HG03159 (cell line): ENCODE results near the gene ESRRB.

Experiments used
- ATAC-seq: cut with Tn5 transposase; IDR thresholded peaks from one replicate; pipeline ENCODE4 v1.9.1; 2021; ENCODE audit warnings: mild to moderate bottlenecking, moderate library complexity; ENCODE audit not compliant: unreplicated experiment

The ESRRB gene

DNA sequence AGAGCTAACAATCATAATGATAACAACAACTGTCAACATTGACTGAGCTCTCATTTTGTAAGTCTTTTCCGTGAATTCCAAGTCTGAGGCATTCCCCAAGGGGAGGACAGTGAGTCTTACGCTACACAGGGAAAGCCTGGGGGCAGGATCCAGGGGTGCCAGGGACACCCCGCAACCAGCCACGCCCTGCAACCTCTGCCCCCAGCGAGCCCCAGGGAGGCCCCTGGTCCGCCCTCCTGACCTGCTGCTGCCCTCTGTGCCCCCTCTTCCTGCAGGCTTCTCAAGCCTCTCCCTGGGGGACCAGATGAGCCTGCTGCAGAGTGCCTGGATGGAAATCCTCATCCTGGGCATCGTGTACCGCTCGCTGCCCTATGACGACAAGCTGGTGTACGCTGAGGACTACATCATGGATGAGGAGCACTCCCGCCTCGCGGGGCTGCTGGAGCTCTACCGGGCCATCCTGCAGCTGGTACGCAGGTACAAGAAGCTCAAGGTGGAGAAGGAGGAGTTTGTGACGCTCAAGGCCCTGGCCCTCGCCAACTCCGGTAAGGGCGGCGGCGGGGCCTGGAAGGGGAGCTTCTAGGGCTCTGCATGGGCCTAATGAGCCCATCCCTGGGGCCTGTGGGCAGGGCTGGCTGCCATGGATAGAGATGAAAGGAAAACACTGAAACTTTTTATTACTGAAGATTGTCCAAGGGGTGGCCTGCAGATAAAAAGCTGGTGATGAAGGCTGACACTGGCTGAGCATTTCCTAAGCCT is 115.4 kb downstream of the ESRRB start:
- ATAC-seq = no peak

DNA sequence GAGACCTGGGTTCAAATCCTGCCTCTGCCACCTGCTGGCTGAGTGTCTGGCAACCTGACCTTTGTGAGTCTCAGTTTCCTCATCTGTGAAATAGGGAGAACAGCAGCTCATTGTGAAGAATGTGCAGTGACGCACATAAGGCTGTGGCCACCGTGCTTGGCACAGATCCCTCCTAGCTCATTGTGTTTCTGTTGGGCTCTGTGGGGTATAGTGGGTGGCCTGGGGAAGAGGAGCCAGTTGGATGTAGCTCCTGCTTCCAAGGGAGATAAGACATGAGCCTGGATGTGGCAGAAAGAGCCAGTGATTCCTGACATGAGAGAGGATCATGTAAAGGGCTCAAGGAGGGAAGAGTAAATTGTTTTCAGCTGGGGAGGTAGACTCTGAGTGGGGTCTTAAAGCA is 120.0 kb downstream of the ESRRB start:
- ATAC-seq = no peak

DNA sequence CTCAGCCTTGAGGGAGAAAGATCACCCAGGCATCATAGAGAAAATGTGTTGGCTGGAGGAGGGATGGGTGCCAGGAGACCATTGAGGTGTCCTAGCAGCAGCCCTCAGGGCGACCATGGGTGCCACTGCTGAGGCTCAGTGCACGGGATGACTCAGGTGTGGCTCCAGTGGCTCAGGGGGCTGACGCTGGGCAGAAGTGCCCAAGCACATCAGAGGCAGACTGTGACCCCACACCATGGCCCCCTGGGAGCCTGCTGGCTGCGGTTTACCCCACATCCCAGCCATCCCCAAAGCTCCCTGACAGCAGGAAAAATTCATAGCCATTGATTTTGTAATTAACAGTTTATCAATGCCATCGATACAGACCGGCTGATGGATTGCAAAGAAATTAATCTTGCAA is 120.7 kb downstream of the ESRRB start:
- no peak for ATAC-seq

GRCh38 chr14:76497550-76498462 is 121.9 kb downstream of the ESRRB start:
- no peak for ATAC-seq

- no peak for ATAC-seq
Observed at GRCh38 chr14:76498463-76498935, 122.6 kb downstream of the ESRRB start.

- no peak for ATAC-seq
Observed at GRCh38 chr14:76498976-76499375, 123.0 kb downstream of the ESRRB start.

DNA sequence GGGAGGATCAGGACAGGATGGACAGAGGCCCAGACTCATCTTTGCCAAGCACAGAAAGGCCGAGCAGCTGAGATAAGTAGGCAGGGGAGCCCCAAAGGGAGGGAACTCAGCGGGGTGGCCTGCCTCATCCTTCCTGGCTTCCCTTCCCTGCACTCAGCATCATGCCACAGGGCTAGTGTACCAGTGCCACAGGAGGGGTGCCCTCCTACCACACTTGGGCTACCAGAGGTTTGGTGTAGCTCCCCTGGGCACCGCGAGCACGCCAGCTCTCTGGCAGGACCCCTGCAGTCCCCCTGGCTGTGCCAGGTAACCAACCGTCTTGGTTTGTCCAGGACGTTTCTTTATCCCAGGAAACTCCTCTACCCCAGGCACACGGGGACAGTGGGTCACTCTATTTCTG is 123.5 kb downstream of the ESRRB start:
- ATAC-seq = no peak

DNA sequence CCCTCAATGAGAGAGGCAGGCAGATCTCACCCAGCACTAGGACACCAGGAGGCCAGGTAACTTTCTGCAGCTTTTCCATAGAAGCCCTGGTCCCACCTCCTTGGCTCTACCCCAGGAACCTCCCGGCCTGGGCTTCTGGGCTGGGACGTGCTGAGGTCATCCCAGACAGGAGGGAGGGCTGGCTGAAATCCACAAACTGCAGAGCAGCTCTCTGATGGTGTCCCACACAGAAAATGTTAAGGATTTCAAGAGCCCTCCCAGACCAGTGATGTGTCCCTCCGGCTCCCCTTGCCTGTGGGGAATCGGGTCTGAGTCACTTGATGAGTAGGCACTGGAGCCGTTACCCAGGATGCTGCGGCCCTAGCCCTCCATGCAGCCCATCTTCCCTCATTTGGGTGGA is 124.1 kb downstream of the ESRRB start:
- no peak for ATAC-seq

DNA sequence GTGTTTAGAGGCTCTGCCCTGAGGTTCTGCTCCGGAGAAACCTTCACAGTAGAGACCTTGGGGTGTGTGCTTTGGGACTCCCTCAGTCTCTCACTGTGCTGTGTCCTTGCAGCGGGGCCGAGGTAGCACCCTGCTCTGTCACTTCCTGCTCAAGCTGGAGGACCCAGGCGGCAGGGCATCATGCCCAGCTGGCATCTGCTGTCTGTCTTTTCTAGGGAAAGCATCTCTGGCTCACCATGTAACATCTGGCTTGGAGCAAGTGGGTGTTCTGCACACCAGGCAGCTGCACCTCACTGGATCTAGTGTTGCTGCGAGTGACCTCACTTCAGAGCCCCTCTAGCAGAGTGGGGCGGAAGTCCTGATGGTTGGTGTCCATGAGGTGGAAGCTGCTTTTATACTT is 124.5 kb downstream of the ESRRB start:
- ATAC-seq = no peak

DNA sequence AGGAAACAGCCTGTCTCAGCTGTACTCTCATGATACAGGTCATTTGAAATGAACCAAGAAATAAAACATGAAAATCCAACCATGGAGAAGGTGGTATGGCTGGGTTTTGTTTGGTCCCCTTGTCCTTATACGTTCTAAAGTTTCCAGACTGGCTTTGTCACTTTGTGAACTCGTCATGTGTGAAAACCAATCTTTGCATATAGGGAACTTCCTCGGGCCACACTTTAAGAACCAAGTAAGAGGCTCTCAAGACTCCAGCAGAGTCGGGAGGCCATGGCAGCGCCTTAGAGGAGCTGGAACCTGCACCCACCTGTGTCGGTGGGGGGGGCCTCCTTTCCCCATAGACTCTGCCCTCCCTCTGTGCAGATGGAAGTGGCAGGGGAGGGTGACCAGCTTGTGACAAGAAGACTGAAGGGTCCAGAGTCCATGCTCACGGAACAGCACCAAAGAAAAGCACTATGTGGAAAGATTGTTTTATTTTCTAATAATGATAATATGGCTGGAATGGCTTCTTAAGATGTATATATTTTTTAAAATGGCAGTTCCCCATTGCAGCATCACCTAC is 125.3 kb downstream of the ESRRB start:
- no peak for ATAC-seq

DNA sequence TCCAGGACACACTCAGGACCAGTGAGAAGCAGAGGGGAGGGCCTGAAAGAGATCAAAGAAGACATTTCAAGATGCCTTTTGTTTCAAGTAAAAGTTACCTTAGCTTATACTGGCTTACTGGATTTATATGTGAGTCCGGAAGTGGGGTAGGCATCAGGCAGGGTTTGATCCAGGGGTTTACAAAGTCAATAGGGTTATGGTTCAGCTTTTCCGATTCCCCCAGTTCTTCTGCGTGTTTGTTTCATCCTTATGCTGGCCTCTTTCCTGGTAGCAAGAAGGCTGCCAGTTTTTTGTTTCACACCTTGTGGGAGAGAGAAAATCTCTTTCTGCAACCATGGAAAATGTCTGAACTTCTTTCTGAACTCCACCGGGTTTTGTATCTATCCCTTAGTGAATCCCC is 126.3 kb downstream of the ESRRB start:
- no peak for ATAC-seq

DNA sequence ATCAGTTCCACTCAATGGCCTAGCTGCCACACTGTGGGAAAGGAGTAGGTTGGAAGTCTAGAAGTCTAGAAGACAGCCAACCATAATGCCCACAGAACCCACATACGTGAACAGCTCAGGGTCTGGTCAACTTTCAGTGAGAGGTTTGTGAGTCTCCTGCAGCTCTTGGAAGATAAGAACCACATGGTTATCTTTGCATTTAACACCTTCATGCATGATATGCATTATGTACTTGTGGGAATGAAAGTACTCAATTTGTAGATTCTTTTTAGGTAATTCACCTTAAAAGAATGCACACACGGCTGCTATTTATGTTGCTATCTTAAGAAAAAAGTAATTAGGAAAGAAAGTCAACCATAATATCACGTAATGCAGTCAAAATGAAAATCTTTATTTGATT is 126.7 kb downstream of the ESRRB start:
- no peak for ATAC-seq

- no peak for ATAC-seq
Observed at GRCh38 chr14:76509311-76509710, 133.4 kb downstream of the ESRRB start.

DNA sequence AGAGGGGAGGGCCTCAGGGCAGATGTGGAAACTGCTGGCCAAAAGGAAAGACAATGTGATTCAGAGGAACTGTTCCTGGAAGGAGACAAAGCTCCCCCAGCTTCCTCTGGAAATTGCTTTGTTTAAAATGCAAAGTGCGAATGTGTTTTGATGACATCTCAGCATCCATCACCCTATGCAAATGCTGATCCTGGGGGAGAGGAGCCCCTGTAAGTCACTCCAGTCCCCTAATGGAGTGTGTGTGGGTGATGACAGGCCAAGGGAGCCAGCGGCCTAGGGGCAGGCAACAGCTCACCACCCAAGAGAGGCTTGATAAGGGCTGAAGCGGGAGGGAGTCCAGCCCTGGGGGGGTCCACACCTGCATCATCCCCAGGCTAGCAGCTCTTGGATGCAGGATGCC is 134.2 kb downstream of the ESRRB start:
- ATAC-seq = no peak

- no peak for ATAC-seq
Observed at GRCh38 chr14:76514213-76514998, 138.5 kb downstream of the ESRRB start.

- no peak for ATAC-seq
Observed at GRCh38 chr14:76516884-76517283, 140.9 kb downstream of the ESRRB start.

DNA sequence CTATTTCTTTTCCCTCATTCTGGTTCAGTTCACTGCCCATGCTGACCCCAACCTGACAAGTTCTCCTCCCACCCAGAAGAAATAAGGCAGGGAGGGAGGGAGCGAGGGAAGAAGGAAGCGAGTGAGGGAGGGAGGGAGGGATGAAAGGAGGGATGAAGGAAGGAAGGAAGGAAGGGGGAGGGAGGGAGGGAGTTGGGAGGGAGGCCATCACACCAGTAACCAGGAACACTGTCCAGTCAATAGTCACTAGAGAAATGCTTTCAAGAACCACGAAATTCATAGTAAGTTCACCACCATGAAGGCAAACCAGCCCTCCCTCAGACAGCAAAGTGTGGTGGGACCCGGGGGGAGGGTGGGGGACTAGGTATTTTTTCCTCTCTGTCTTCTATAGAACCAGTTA is 142.4 kb downstream of the ESRRB start:
- no peak for ATAC-seq

GRCh38 chr14:76525106-76525821 is 149.3 kb downstream of the ESRRB start:
- ATAC-seq = no peak

DNA sequence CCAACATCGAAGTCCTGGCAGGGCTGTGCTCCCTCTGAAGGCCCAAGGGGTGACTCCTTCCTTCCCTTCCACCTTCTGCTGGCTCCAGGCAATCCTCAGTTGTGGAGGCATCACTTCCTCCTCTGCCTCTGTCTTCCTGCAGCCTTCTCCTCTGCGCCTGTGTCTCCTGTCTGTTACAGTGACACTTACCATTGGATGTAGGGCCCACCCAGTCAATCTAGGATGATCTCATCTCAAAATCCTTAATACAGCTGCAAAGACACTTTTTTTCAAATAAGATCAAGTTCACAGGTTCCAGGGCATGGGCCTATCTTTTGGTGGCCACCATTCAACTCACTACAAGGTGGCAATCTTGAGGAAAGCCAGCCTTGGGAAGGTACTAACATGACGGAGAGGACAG is 155.1 kb downstream of the ESRRB start:
- ATAC-seq = no peak

DNA sequence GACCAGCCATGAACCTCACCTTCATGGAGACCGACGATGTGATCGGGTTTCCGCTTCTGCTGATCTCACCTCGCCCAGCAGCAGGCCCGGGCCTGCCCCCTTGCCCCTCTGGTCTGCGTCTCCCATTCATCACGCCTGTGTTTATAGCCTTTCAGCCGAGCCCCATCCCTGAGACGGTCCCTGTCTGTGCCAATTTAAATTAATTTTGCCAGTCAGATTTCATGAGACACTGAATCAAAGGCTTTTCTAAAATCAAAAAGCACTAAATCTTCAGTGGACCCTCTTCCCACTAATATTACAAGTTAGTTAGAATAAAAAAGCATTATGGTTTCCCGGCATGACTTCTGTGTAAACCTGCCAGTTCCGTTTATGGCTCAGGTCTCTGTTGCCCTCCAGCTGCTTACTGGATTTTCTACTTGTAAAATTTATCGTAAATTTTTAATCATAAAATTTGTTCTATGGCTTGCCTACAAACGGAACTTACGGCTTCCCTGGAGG is 155.9 kb downstream of the ESRRB start:
- ATAC-seq = no peak
